HG03064 (cell line): Measurements from ENCODE around the gene RNF175.
A peak's percentile ranks its signal among the peaks of the same experiment; 100 is the strongest.
"Not testable (repeated sequence)": the region's sequence is repeated elsewhere in the genome, so short reads cannot be mapped to it uniquely, and the experiment has no call there.

Source experiments
- ATAC-seq: cut with Tn5 transposase; IDR thresholded peaks from one replicate; pipeline ENCODE4 v1.9.1; 2021; ENCODE audit warnings: low read depth; ENCODE audit not compliant: unreplicated experiment

RNF175 gene

DNA sequence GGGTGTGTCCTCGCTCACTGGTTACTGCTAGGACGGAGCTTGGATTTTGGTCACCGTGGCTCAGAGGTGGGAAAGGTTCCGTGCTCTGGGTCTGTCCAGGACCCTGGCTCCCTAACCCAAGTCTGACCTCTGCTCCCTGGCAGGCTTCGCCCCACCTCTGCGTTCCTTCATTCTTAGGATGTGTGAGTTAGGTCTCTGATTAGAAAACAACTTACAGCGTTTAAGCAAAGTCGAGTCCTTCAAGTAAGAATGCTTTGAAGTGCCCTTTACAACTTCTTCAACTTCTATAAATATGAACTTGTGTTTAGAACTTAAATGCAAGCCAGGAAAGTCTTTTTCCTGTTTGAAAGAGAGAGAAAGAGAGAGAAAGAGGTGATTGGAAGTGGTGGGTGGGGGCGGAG, 74.9 kb downstream of the RNF175 start:
- ATAC-seq: no peak

DNA sequence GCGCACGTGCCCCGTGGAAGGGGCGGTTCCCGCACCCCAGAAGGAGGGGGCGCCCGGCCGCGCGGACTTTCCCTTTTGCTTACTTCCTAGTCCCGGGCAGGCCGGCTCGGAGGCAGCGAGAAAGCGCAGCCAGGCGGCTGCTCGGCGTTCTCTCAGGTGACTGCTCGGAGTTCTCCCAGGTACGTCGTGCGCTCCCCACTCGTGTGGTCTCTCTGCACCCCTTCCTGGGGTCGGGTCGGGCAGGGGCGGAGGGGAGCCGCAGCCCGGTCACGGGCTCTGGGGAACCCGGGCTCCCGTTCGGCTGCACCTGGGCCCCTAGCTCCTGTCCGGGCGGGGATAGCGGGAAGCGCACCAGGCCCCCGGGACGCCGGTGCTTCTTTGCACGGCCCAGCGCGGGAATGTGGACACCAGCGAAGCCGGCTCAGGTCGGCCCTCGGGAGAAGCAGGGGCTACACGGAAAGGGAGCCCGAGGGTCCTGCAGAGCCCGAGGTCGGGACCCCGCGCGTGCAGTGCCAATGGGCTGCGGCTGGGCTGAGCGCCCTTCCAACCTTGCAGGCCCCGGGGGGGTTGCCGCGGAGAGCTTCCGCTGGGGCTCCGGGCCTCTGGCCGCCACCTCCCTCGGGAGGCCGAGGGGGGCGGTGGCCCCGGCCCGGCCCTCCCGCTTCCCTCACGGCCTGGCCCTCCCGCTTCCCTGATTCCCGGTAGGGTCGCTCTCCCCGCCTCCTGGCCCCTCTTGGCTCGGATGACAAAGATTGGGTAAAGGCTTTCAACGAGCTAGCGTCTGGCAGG, 75.4 kb downstream of the RNF175 start, which contains the start of gene TLR2:
Gene TLR2, plus strand, starts transcription at position 99 of the 789 bp plus-strand sequence. CDS start 18,628 bp downstream, outside the sequence.
- peak; percentile 79 for ATAC-seq

DNA sequence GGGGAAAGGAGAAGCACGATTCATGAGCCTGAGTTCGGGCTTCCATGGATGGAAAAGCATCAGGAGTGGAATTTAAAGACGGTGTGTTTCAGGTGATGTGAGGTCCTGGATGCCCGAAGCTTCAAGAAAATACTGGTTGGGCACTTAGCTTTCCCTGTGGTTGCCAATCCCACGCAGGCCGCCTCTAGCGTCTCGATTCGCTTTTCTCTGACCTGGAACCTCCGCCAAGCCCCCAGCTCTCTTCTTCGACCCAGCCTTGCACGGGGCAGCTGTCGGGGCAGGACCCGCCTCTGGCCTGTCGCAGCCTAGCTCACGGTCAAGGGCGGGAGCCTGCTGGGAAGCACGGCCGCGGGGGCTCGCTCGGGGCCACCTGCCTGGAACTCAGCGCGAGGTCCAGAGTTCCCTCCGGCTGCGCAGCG, 76.1 kb downstream of the RNF175 start:
- no peak for ATAC-seq

DNA sequence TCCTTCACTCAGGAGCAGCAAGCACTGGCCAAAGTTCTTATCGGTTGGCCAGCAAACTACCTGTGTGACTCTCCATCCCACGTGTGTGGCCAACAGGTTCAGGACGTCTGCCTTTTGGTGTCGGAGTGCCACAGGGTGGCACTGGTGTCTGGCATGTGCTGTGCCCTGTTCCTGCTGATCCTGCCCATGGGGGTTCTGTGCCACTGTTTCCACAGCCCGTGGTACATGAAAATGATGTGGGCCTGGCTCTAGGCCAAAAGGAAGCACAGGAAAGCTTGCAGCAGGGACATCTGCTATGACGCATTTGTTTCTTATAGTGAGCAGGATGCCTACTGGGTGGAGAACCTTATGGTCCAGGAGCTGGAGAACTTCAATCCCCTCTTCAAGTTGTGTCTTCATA, 80.3 kb downstream of the RNF175 start:
- ATAC-seq: no peak

DNA sequence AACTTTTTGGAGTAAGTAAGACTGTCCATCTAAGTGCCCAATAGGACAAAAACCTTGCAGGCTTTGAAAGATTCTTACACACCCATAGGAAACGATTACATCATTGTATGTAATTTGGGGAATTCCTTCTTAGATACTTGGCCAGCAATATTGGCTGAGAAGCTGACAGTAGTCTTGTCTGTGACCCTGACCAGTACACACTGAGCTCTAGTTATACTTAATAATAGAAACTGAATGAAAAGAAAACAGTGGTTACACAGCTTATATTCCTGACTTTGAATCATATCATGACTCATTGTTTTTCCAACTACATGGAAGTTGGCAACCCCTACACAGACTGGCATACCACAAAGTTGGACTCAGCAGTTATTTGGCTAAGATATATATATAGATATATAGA, 82.8 kb downstream of the RNF175 start:
- no peak for ATAC-seq

DNA sequence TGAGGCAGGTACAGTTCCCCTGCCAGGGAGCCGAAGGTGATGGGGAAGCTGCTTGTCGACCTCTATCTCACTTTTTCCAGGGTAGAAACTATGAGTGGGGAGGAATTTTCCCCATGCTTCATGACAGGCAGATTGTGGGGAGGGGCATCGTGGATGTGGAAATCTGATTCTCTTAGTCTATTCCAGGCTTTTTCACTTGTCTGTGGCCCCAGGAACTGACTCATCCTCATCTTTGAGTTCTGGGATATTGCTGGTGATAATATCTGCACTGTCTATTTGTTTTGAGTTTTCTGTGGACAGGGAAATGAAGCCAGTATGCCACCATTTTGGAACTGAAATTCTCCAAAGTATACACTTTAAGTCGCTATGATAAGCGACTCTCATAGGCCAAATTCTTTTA, 83.3 kb downstream of the RNF175 start:
- no peak for ATAC-seq

DNA sequence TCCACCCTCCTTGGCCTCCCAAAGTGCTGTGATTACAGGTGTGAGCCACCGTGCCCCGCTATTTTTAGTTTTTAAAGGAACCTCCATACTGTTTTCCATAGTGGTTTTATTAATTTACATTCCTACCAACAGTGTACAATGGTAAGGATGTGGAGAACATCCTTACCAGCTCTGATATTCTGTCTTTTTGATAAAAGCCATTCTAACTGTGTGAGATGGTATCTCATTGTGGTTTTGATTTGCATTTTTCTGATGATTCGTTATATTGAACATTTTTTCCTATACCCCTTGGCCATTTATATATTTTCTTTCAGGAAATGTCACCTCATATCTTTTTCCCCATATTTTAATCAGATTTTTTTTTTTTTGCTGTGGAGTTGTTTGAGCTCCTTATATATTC, 90.0 kb downstream of the RNF175 start:
- no peak for ATAC-seq

DNA sequence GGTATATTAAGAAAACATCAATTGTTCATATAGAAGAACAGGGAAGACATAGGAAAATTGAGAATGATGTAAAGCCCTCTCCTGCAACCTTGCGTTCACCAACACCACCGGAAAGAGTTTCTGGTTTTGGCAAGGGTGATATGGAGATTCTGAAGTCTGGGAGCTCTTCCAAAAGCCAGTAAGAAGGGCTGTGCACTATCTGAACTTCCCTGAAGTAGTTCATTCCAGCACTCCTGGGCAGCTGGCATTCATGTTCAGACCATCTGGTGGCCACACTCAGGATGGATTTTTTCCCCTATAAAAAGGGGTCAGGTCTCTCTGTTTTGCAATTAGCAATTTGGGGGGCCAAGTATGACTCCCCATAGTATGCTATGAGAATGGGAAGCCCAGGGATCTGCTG, 91.2 kb downstream of the RNF175 start:
- ATAC-seq: no peak

DNA sequence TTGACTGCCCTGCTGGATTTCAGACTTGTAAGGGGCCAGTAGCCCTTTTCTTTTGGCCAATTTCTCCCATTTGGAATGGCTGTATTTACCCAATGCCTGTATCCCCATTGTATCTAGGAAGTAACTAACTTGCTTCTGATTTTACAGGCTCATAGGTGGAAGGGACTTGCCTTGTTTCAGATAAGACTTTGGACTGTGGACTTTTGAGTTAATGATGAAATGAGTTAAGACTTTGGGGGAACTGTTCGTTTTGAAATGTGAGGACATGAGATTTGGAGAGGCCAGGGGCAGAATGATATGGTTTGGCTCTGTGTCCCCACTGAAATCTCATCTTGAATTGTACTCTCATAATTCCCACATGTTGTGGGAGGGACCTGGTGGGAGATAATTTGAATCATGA, 93.3 kb downstream of the RNF175 start:
- not testable (repeated sequence) for ATAC-seq

DNA sequence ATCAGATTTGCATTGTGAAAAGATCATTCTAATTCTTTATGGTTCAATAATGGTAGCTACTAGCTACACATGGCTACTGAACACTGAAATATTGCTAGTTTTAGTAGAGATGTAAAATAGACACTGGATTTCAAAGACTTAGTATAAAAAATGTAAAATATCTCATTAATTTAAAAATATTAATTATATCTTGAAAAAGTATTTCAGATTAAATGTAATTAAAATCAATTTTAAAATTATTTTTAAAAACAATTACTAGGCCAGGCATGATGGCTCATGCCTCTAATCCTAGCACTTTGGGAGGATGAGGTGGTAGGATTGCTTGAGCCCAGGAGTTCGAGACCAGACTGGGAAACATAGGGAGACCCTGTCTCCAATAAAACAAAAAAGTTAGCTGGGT, 96.2 kb downstream of the RNF175 start:
- no peak for ATAC-seq

DNA sequence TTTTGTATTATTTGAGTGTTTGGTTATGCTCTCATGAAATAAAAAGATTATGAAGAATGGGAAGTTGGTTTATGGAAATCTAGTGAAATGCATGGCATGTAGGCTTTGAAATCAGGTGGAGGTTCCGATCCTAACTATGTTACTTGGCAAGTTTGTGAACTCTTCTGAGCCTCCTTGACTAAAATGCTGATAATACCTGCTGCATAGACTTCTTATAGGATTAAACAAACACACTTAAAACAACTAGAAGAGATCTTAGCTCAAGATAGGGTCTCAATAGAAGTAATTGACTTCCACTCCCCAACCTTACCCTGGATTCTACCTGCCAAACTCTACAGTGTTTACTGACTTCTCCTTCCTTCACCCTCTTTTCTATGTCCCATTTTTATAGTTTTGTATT, 97.9 kb downstream of the RNF175 start:
- ATAC-seq: no peak

DNA sequence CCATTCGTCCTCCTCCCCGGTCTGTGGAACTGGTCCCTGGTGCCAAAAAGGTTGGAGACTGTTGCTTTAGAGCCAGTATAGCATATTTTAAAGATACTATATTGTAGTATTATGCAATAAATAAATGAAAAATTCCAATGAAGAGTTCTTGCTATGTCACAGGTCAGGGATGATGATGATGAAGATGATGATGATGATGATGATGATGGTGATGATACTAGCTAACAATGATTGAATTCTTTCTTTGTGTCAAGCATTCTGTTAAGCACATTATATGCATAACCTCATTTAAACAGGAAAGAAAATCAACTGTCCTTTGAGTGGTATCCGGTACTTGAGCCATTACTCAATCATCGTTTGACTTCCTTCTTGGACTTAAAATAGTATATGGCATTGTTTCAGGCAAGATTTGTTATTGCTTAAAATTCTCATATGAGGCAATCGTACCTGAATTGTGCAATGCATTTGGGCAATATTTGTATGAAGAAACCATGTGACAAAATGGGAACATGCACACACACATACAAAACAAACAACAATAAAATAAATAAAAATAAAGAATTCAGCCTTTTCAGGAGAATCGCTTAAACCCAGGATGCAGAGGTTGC, 98.5 kb downstream of the RNF175 start:
- no peak for ATAC-seq
